ENCODE results near the gene MIF4GD. TPM values are rescaled to one million over a fixed set of nuclear protein-coding genes. Genes with fewer than 3 reads are reported as not detected.
"Not testable (repeated sequence)": the region's sequence is repeated elsewhere in the genome, so short reads cannot be mapped to it uniquely, and the experiment has no call there.

Gene MIF4GD
- total RNA-seq, 4 donors from 2014 or later, result 42.4 to 52.0 (median 44.8) TPM

- intact Hi-C loops (cut with DNase I), result no loop called here
- WGBS, result 84% methylated on average over 7 of the region's 7 CpGs
- no peaks in the 10 kb centered on the region for H3K4me1 ChIP-seq
- no peaks in the 10 kb centered on the region for H3K9me3 ChIP-seq
- no peak overlapping the region for H3K4me3 ChIP-seq
- H3K36me3 ChIP-seq, result no peaks in the 10 kb centered on the region
- no peaks in the 10 kb centered on the region for H3K27me3 ChIP-seq
- no peak overlapping the region for H3K27ac ChIP-seq (replicated peaks in 1 of 4)
- no peak for DNase-seq (ENCODE audit: extremely low spot score)
- TF ChIP-seq CTCF (IDR thresholded peaks at IDR 0.05), result no peak
- no peak for TF ChIP-seq POLR2A (IDR thresholded peaks at IDR 0.05; ENCODE audit: low read depth)
- TF ChIP-seq POLR2AphosphoS5 (IDR thresholded peaks at IDR 0.05), result no peak
- TF ChIP-seq EP300 (IDR thresholded peaks at IDR 0.05), result no peak
Observed at GRCh38 chr17:75300280-75300679, 29.2 kb upstream of the MIF4GD start.

GRCh38 chr17:75295201-75296158 is 24.4 kb upstream of the MIF4GD start:
- DNase-seq (ENCODE audit: extremely low spot score), result no peak
- WGBS, result 68% methylated on average over 8 of the region's 8 CpGs
- H3K36me3 ChIP-seq, result no peaks in the 10 kb centered on the region

GRCh38 chr17:75292810-75293448 is 21.9 kb upstream of the MIF4GD start:
- H3K27me3 ChIP-seq; H3K36me3 ChIP-seq; H3K4me3 ChIP-seq; H3K9me3 ChIP-seq; DNase-seq (ENCODE audit: extremely low spot score); intact Hi-C loops (cut with DNase I); H3K27ac ChIP-seq (replicated peaks in 1 of 4): not testable (repeated sequence)
- 71% methylated on average over 16 of the region's 16 CpGs for WGBS
- H3K4me1 ChIP-seq, result peaks cover 9 to 17% (median 13%) of the 10 kb centered on the region in 4 donors

More at GRCh38 chr17:75295201-75296158, 24.4 kb upstream of the MIF4GD start:
- Histone ChIP-seq H3K9me3 (no peaks in the 10 kb centered on the region), H3K27ac (replicated peaks in 1 of 4) (peak overlapping the region; percentile 21 to 57 (median 40)), H3K4me3 (no peak overlapping the region), H3K27me3 (no peaks in the 10 kb centered on the region), H3K4me1 (peaks cover 0 to 2% (median 2%) of the 10 kb centered on the region in 4 donors)
- intact Hi-C loops (cut with DNase I), result no loop called here
- TF ChIP-seq POLR2AphosphoS5 (IDR thresholded peaks at IDR 0.05) (peak in 1 of 2 donors; percentile 12), POLR2A (IDR thresholded peaks at IDR 0.05; ENCODE audit: low read depth) (no peak), CTCF (IDR thresholded peaks at IDR 0.05) (no peak)

DNA sequence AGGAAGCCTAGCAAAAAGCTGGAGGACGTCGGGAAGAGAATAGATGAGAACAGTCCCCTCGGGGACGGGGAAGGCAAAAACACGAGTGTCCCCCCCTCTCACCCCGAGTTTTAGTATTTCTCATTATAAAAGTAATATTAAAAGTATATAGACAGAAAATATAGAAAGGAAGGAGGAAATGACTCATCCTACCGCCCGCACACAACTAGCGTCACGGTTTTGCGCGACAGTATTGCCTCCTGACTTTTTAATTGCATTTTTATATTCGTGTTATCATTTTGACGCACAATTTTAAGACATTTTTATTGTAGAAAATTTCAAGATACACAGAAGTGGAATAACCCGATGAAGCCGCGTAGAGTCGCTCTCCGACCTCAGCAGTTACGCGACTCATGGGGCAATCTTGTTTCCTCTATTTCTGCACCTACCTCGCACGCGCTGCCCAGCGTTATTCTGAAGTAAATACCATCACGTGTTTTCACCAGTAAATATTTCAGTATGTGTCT is 18.9 kb upstream of the MIF4GD start:
- no peaks in the 10 kb centered on the region for H3K9me3 ChIP-seq
- peaks cover 9 to 17% (median 14%) of the 10 kb centered on the region in 4 donors for H3K4me1 ChIP-seq
- no peaks in the 10 kb centered on the region for H3K27me3 ChIP-seq
- WGBS, result 12% methylated on average over 26 of the region's 26 CpGs
- intact Hi-C loops (cut with DNase I), result loop anchor here (10.0 kb wide), 1 partner anchor 225 kb away; the partner anchor contains the start of genes CASKIN2 and TSEN54
- peak overlapping the region; percentile 85 to 96 (median 89) for H3K27ac ChIP-seq (replicated peaks in 1 of 4)
- H3K36me3 ChIP-seq, result peaks cover 3 to 17% (median 12%) of the 10 kb centered on the region in 4 donors
- TF ChIP-seq POLR2AphosphoS5 (IDR thresholded peaks at IDR 0.05) (no peak), CTCF (IDR thresholded peaks at IDR 0.05) (peak in 2 of 3 experiments; percentile 23 to 37)
- DNase-seq (ENCODE audit: extremely low spot score), result peak; percentile 93
- H3K4me3 ChIP-seq, result peak overlapping the region; percentile 64 to 88 (median 74)
